AG08396 (cell line): ENCODE results near the gene SELENOS.
A peak's percentile ranks its signal among the peaks of the same experiment; 100 is the strongest.
"Not testable (repeated sequence)": the region's sequence is repeated elsewhere in the genome, so short reads cannot be mapped to it uniquely, and the experiment has no call there.

ENCODE experiments used
- DNase-seq: peaks from one replicate; pipeline ENCODE4 v3.0.0; 2012; ENCODE audit warnings: low spot score, mixed read lengths

The SELENOS gene

GRCh38 chr15:101309436-101310160 is 32.3 kb upstream of the SELENOS start:
- DNase-seq = no peak

- DNase-seq = no peak
These were observed 31.5 kb upstream of the SELENOS start for GRCh38 chr15:101308604-101309435.

- DNase-seq = no peak
These were observed 30.8 kb upstream of the SELENOS start for GRCh38 chr15:101307897-101308603.

GRCh38 chr15:101307048-101307896 is 30.0 kb upstream of the SELENOS start:
- DNase-seq = no peak

GRCh38 chr15:101306341-101307047 is 29.2 kb upstream of the SELENOS start:
- DNase-seq = no peak

GRCh38 chr15:101305820-101306255 is 28.6 kb upstream of the SELENOS start:
- DNase-seq = no peak

GRCh38 chr15:101303408-101303807 is 26.1 kb upstream of the SELENOS start:
- DNase-seq = no peak

GRCh38 chr15:101296418-101297405 is 19.4 kb upstream of the SELENOS start:
- DNase-seq = no peak

- DNase-seq = no peak
These were observed 18.4 kb upstream of the SELENOS start for GRCh38 chr15:101295607-101296161.

GRCh38 chr15:101294731-101295606 is 17.7 kb upstream of the SELENOS start, which contains the start of gene SNRPA1:
Gene SNRPA1 (minus strand): TSS chr15:101295248. CDS start chr15:101295178, 70 bp downstream.
- DNase-seq = peak; percentile 99

GRCh38 chr15:101293122-101293521 is 15.8 kb upstream of the SELENOS start:
- DNase-seq = no peak

- peak; percentile 64 for DNase-seq
These were observed 11.7 kb upstream of the SELENOS start for GRCh38 chr15:101288905-101289513.

- DNase-seq = not testable (repeated sequence)
These were observed 10.1 kb upstream of the SELENOS start for GRCh38 chr15:101287342-101287741.

- DNase-seq = no peak
These were observed 9.3 kb upstream of the SELENOS start for GRCh38 chr15:101286471-101287114.

GRCh38 chr15:101283931-101284330 is 6.6 kb upstream of the SELENOS start:
- no peak for DNase-seq

GRCh38 chr15:101280007-101280406 is 2.7 kb upstream of the SELENOS start:
- no peak for DNase-seq

- no peak for DNase-seq
These were observed 769 bp upstream of the SELENOS start for GRCh38 chr15:101277943-101278564.
